A549 treated with RU486 at 1 μM for 4 hours (cell line): Measurements from ENCODE around the gene KIAA0930. TPM values are rescaled to one million over a fixed set of nuclear protein-coding genes. Genes with fewer than 3 reads are reported as not detected.

Experiments
- total RNA-seq: library from RNA; stranded (reverse); fragments of 200-300 nt; extraction: Qiagen RNA extraction; gene quantifications from 5 replicates; pipeline ENCODE4 v1.2.3, GENCODE V29; 2022; ENCODE audit warnings: low read depth

Gene KIAA0930
- 71.5 to 96.0 TPM (median 93.0 TPM) in 5 replicates for total RNA-seq

GRCh38 chr22:45240810-45241631 is at the start of gene KIAA0930:
Gene KIAA0930, minus strand, starts transcription at chr22:45240894. Its CDS starts 191 bp downstream, at chr22:45240703.

GRCh38 chr22:45284705-45285262 is 44.1 kb upstream of the KIAA0930 start, which contains the start of gene UPK3A:
Gene UPK3A, plus strand, starts transcription at chr22:45284949. Its CDS starts 65 bp downstream, at chr22:45285014.

GRCh38 chr22:45163451-45164269 is 77.0 kb downstream of the KIAA0930 start, which contains the start of gene NUP50:
Gene NUP50, plus strand, starts transcription at chr22:45163925. Its CDS starts 4,253 bp downstream, at chr22:45168178.

Other genes with a start within 250 kb of the KIAA0930 start
- gene PHF21B, start 230.9 kb downstream of the KIAA0930 start, total RNA-seq: 0.71 to 1.4 TPM (median 0.89 TPM) in 5 replicates
- gene NUP50, start 77.0 kb downstream of the KIAA0930 start, total RNA-seq: 24.0 to 32.5 TPM (median 30.0 TPM) in 5 replicates
- not detected in 5 replicates for gene UPK3A, start 44.1 kb upstream of the KIAA0930 start, total RNA-seq
- 9.4 to 10.8 TPM (median 10.4 TPM) in 5 replicates for gene FAM118A, start 69.0 kb upstream of the KIAA0930 start, total RNA-seq
- gene SMC1B, start 172.7 kb upstream of the KIAA0930 start, total RNA-seq: 0.05 TPM in 1 of 5 replicates, not detected in the others
- gene RIBC2, start 172.8 kb upstream of the KIAA0930 start, total RNA-seq: 2.6 to 3.2 TPM (median 2.8 TPM) in 5 replicates